OCI-LY7 (cell line): ENCODE data around the gene HOXD4.

ENCODE experiments used
- EZH2phosphoT487 ChIP-seq: fragments of 200-600 bp; sonication (generic); IDR thresholded peaks from 2 replicates; pipeline ENCODE4 v1.6.1; 2018; ENCODE audit warnings: low read depth, borderline replicate concordance, mild to moderate bottlenecking, mixed run types, antibody characterized with exemption, low read length, moderate library complexity, mixed read lengths
- TF ChIP-seq, protein P1 (sequence below): fragments of 200-600 bp; sonication (generic); conservative IDR thresholded peaks from 2 replicates; pipeline ENCODE4 v1.5.1; 2014; ENCODE audit warnings: mild to moderate bottlenecking, antibody characterized with exemption, low read length, moderate library complexity, mixed read lengths

DNA sequence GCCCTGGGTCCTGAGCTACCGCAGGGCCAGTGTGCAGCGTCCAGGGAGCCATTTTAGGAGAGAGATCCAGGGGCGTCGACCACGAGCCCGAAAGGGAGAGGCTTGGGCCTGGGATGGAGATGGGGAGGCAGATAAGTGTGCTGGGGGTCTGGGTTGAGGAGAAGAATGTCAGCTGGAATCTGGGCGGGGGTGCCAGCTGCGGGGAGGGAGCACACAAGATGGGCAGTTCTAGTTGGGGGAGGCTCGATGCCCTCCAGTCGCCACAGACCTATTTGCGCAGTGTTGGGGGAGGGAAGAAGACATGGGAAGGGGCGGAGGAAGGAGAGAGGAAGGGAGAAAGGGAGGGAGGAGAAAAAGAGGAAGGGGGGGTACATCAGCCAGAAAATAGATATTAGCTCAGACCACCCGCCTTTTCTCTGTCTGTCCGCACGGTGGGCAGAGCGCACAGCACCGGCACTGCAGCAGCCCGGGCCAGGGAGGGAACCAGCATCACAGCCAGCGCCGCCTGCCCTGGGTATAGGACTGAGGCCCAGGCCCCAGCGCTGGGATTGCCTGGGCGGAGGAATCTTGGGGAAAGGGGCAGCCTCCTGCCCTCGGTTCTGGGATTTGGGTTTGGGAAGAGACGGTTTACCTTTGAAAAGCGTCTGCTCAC lies 46.1 kb upstream of the HOXD4 start:
- TF ChIP-seq, protein P1, sequence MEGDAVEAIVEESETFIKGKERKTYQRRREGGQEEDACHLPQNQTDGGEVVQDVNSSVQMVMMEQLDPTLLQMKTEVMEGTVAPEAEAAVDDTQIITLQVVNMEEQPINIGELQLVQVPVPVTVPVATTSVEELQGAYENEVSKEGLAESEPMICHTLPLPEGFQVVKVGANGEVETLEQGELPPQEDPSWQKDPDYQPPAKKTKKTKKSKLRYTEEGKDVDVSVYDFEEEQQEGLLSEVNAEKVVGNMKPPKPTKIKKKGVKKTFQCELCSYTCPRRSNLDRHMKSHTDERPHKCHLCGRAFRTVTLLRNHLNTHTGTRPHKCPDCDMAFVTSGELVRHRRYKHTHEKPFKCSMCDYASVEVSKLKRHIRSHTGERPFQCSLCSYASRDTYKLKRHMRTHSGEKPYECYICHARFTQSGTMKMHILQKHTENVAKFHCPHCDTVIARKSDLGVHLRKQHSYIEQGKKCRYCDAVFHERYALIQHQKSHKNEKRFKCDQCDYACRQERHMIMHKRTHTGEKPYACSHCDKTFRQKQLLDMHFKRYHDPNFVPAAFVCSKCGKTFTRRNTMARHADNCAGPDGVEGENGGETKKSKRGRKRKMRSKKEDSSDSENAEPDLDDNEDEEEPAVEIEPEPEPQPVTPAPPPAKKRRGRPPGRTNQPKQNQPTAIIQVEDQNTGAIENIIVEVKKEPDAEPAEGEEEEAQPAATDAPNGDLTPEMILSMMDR, result no peak
- no peak for TF ChIP-seq EZH2phosphoT487
